Fibroblast of the conjunctiva (primary cell): ENCODE measurements around the gene GNL1.
"Not testable (repeated sequence)": the region's sequence is repeated elsewhere in the genome, so short reads cannot be mapped to it uniquely, and the experiment has no call there.

Experiments used
- DNase-seq: peaks from one replicate; pipeline ENCODE4 v3.0.0-alpha.2; 2010; ENCODE audit warnings: low read depth

Gene GNL1

DNA sequence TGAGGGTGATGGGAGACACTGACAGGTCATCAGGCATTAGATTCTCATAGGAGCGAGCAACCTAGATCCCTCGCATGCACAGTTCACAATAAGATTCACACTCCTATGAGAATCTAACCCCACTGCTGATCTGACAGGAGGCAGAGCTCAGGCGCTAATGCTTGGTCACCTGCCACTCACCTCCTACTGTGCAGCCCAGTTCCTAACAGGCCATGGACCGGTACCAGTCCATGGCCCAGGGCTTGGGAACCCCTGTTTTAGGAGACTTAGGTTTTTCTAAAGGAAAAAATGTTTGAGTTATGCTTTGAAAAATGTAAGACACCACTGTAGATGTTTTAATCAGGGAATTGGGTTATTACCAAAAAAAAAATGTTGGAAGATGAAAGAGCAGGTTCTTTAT lies 60.3 kb downstream of the GNL1 start:
- no peak for DNase-seq

DNA sequence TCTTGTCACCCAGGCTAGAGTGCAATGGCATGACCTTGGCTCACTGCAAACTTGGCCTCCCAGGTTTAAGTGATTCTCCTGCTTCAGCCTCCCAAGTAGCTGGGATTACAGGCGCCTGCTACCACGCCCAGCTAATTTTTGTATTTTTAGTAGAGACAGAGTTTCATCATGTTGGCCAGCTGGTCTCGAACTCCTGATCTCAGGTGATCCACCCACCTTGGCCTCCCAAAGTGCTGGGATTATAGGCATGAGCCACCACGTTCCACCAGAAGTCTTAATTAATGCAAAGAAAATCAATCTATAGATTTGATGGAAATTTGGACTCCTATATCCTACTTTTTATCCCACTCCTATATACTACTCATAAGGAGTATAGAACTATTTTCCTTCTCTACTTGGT lies 61.2 kb downstream of the GNL1 start:
- DNase-seq = not testable (repeated sequence)

DNA sequence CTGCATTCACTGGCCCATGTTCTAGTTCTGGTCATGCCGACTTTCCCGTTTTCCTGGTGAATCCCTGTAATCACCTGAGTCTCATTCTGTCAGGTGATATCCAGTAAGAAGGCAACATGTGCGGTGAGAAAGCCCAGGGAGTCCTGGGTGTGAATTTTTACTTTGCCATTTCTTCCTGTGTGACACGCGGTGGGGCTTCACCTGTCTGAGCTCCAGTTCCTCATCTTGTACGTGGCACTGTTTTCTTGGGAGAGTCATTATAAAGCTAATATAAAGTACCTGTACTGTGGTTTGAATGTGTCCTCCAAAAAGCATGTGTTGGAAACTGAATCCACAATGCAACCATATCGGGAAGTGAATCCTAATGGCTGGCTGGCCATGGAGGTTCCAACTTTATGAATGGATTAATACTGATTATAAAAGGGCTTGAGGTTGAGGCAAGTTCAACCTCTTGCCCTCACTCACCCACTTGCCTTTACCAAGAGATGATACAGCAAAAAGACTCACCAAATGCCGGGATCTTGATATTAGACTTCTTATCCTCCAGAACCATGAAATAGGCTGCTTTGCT lies 61.9 kb downstream of the GNL1 start:
- no peak for DNase-seq

DNA sequence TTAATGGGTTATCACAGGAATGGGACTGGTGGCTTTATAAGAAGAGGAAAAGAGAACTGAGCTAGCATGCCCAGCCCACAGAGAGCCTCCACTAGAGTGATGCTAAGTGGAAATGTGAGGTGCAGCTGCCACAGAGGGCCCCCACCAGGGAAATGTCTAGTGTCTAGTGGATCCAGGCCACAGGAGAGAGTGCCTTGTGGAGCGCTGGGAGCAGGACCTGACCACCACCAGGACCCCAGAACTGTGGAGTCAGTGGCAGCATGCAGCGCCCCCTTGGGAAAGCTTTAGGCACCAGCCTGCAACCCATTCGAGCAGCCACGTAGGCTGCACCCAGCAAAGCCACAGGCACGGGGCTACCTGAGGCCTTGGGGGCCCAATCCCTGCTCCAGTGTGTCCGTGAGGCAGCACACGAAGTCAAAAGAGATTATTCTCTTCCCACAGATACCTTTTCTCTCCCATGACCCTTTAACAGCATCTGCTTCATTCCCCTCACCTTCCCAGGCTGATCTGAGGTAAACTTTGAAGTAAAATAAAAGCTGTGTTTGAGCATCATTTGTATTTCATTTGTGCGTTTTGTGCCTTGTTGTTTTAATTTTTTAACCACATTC lies 62.5 kb downstream of the GNL1 start:
- no peak for DNase-seq

DNA sequence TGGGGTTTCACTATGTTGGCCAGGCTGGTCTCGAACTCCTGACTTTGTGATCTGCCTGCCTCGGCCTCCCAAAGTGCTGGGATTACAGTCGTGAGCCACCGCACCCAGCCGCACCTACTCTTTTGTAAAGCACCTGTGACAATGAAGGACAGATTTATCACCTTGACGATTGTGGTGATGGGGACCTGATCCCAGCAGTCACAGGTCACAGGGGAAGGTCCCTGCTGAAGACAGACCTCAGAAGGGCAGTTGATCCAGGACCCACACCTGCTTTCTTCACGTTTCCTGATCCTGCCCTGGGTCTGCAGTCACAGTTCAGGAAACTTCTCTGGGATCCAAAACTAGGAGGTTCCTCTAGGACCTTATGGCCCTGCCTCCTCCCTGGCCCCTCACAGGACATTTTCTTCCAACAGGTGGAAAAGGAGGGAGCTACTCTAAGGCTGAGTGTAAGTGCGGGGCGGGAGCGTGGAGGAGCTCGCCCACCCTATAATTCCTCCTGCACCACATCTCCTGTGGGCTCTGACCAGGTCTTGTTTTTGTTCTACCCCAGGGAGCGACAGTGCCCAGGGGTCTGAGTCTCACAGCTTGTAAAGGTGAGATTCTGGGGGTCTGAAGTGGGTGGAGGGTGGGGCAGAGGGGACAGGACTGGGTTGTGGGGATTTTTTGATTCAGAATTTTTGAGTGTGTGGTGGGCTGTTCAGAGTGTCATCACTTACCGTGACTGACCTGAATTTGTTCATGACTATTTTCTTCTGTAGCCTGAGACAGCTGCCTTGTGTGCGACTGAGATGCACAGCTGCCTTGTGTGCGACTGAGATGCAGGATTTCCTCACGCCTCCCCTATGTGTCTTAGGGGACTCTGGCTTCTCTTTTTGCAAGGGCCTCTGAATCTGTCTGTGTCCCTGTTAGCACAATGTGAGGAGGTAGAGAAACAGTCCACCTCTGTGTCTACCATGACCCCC lies 64.0 kb downstream of the GNL1 start:
- no peak for DNase-seq
